Fibroblast of the conjunctiva (primary cell): ENCODE data around the gene SNURF.
"Not testable (repeated sequence)": the region's sequence is repeated elsewhere in the genome, so short reads cannot be mapped to it uniquely, and the experiment has no call there.

Experiments used
- DNase-seq: peaks from one replicate; pipeline ENCODE4 v3.0.0-alpha.2; 2010; ENCODE audit warnings: low read depth

SNURF gene, protein sequence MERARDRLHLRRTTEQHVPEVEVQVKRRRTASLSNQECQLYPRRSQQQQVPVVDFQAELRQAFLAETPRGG

DNA sequence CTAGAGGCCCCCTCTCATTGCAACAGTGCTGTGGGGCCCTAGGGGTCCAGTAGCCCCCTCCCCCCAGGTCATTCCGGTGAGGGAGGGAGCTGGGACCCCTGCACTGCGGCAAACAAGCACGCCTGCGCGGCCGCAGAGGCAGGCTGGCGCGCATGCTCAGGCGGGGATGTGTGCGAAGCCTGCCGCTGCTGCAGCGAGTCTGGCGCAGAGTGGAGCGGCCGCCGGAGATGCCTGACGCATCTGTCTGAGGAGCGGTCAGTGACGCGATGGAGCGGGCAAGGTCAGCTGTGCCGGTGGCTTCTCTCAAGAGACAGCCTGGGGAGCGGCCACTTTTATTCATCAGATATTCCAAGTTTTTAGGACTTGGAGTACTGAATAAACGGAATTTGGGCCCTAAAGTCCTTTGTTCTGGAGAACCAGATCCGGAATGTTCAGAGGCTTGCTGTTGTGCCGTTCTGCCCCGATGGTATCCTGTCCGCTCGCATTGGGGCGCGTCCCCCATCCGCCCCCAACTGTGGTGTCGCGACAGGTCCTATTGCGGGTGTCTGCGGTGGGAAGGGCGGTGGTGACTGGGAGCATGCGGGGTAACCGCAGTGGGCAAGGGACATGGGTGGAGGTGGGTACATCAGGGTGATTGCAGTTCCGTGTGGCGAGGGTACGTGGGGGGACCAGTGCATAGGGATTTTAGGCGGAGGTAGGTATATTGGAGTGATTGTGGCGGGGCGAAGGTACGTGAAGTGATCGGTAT lies at the start of gene SNURF, which contains the start of gene SNRPN:
TSS of gene SNURF (plus strand) at position 205 of the 748 bp plus-strand sequence. CDS start at position 267, 62 bp downstream.
TSS of gene SNRPN (plus strand) at position 205 of the 748 bp plus-strand sequence. CDS start 19,467 bp downstream, outside the sequence.
- peak; percentile 35 for DNase-seq

DNA sequence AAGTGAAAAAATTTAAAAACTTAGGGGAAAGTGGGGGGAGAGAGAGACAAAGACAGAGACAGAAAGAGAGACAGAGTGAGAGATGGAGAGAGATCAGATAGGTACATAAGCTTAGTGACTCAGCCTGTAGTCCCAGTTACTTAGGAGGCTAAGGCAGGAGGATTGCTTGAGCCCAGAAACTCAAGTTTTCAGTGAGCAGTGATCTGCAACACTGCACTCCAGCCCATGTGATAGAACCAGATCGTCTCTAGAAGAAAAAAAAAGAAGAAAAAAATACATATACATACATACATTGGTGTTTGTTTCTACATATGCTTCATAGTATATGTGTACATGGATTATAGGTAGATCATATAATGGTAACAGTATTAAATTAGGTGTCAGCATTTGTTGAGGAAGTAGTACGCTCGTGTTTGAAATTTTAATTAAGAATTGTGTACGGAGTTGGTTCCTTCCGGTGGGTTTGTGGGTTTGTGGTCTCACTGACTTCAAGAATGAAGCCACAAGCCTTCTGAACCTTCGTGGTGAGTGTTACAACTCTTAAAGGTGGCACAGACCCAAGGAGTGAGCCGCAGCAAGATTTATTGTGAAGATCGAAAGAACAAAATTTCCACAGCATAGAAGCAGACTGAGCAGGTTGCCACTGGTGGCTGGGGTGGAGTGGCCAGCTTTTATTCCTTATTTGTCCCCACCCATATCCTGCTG lies 38.3 kb upstream of the SNURF start:
- no peak for DNase-seq

DNA sequence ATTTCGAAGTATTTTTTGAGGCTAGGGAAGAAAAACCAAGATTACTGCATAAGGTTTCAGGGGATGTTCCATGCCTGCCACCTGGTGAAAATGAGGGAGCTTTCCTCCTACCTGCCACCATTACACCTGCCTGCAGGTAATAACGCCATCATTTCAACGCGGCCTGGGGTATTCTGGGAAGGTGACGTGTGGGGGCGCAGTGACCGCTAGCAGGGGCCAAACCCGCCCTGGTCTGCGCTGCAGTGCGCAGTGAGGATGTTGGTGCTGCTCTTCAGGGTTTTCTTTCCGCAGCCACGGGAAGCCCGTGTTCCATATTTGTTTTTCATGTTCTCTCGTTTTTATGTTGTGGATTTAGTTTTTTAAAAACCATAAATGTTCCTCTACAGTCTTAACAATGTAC lies 37.4 kb upstream of the SNURF start:
- DNase-seq = no peak

DNA sequence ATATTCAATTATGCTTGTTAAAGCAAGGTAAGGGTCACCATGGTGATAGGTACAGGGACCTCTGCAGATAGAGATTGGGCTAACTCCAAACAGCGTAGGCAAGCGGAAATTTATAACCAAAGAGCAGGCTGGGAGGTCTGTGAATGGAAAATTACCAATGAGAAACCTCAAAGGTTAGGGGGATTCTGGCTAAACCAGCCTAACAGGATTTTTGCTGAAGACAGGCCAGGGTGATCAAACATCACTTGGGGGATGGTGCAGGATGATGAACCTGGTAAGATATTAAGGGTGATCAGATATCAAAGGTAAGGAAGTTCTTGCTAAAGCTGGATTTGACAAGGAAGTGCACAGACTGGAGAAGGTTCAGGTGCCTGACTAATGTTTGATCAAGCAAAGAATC lies 35.3 kb upstream of the SNURF start:
- DNase-seq = no peak

DNA sequence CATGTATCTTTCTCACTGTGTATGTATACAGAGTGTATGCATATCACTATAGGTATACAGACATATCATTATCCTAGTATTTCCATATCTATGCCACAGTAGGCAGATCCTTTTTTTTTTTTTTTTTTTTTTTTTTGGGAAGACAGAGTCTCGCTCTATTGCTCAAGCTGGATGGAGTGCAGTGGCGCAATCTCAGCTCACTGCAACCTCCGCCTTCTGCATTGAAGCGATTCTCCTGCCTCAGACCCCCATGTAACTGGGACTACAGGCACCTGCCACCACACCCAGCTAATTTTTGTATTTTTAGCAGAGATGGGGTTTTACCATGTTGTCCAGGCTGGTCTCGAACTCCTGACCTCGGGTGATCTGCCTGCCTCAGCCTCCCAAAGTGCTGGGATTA lies 32.0 kb upstream of the SNURF start:
- DNase-seq = not testable (repeated sequence)

DNA sequence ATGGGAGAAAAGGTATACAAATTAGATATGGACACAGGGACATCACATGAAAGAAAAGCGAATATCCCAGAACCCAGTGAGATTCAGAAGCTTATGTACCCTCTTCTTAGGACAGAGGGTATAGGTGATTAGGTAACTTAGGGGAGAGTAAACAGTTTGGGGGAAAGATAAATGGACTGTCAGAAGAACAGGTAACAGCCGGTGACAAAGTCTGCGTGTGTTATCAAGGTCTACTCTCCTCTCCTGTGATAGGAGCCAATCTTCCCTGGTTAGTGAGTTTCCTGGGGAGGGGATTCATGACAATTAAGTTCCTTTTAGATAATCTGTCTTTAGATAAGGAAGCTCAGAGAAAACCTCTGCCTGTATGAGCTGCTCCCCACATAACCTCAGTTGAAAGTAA lies 30.6 kb upstream of the SNURF start:
- no peak for DNase-seq

DNA sequence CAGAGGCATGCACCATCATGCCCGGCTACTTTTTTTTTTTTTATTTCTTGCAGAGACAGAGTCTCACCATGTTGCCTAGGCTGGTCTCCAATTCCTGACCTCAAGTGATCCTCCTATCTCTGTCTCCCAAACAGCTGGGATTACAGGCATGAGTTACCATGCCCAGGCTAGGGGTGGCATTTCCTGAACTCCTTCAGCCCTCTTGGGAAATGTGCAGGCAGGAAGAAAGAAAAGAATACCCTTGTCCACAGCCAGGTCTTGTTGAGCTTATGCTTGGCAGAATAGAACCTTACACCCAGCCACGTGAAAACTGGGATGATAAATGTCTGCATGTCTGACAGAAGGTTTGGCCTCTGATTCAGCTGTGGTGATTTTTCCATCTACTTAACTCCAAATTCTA lies 30.2 kb upstream of the SNURF start:
- no peak for DNase-seq

DNA sequence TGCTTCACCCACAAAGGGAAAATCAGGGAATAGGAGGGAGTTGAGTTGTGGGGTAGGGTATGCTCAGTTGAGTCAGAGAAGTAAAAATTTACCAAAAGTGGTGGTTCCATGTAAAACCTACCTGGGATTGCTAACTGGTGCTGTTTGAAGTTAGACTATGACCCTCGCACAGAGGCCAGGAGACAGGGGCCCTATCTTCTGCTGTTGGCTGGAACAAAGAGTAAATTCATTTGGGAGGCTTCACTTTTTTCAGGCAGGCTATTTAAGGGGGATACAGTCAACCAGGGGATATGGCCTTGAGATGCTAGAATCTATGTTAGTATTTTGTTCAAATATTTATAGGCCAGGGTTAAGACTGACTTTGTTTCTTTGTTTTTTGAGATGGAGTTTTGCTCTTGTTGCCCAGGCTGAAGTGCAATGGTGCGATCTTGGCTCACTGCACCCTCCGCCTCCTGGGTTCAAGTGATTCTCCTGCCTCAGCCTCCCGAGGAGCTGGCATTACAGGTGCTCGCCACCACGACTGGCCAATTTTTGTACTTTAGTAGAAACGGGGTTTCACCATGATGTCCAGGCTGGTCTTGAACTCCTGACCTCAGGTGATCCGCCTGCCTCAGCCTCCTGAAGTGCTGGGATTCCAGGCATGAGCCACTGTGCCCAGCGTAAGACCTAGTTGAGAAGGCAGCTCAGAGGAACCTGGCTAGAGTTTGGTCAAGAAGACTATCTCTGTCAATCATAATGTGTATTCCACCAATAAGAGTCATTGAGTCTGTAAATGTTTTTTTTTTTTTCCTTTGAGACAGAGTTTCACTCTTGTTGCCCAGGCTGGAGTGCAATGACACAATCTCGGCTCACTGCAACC lies 22.7 kb upstream of the SNURF start:
- not testable (repeated sequence) for DNase-seq

DNA sequence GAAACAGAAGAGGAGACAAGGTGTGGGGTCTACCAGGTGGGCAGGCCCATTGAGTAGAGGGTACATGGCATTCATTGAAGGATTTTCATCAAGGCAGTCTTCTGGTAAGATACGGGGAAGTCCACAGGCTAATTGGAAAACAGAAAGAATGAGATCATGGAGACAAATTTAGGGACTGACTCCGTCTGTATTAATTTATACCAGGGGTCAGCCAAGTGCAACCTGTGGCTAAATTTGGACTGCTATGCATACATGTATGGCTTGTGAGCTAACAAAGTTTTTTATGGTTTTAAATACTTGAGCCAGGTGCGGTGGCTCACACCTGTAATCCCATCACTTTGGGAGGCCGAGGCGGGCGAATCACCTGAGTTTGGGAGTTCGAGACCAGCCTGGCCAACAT lies 21.1 kb upstream of the SNURF start:
- DNase-seq = no peak

DNA sequence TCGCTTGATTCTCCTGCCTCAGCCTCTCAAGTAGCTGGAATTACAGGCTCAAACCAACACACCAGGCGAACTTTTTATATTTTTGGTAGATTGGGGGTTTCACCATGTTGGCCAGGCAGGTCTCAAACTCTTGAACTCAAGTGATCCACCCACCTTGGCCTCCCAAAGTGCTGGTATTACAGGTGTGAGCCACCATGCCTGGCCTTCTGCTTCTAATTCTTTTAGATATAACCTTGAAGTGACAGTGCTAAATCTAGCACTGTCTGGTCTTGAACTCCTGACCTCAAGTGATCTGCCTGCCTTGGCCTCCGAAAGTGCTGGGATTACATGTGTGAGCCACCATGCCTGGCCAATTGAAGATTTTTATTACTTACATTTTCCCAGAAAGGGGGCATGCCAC lies 16.6 kb upstream of the SNURF start:
- DNase-seq = not testable (repeated sequence)

DNA sequence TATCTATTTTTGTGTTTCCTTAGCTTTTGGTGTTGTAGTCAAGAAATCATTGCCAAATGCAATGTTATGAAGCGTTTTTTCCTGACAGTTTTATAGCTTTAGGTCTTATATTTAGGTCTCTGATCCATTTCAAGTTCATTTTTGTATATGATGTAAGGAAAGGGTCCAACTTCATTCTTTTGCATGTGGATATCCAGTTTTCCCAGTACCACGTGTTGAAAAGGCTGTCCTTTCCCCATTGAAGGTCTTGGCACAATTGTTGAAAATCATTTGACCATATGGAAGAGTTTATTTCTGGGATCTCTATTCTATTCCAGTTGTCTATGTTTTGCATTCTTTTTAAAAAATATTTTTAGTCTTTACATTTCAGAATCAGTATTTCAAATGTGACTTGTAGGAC lies 14.6 kb upstream of the SNURF start:
- DNase-seq = no peak

DNA sequence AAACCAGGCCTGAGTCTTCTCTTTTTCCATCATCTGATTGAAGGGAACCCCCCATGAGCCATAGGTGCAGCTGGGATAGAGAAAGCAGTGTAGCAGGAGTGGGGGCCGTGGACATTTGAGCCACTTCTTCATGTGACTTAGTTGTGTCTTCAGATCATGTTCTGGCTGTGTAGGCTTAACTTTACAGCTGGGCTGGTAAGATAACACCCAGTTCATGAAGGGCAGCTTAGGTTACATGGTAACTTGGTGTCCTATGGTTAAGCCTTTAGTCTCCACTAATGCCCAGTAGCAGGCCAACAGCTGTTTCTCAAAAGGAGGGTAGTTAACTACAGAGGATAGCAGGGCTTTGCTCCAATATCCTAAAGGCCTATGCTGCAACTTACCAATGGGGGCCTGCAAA lies 11.4 kb upstream of the SNURF start:
- no peak for DNase-seq

DNA sequence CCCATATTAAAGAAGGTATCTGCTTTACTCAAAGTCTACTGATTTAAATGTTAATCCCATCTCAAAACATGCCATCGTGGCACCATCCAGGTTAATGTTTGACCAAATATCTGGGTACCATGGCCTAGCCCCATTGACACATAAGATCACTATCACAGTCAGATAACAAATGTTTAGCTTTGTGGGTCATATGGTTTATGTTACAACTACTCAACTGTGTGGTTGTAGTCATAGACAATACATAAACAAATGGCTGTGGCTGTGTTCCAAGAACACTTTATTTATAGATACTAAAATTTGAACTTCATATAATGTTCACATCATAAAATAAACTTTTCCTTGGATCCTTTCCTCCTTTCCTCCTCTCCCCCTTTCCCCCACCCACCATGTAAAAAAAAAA lies 9.8 kb upstream of the SNURF start:
- no peak for DNase-seq

DNA sequence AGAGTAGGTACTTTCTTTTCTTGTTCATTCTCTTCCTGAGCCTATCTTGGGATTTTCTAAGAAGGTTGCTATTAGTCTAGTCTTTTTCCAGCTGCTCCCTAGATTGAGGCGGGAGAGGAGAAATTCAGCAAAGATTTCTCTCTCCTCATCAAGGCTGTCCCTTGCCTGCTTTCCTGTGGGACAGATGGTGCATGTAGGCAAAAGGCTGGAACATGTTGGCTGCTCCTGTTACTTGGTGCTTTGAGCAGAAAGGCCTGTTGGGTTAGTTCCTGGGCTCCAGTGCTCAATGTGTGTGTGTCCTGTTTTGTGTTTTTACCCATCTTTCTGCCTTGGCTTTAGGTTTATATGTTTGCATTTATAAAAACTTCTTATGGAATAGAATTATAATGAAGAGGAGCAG lies 9.1 kb upstream of the SNURF start:
- DNase-seq = no peak

DNA sequence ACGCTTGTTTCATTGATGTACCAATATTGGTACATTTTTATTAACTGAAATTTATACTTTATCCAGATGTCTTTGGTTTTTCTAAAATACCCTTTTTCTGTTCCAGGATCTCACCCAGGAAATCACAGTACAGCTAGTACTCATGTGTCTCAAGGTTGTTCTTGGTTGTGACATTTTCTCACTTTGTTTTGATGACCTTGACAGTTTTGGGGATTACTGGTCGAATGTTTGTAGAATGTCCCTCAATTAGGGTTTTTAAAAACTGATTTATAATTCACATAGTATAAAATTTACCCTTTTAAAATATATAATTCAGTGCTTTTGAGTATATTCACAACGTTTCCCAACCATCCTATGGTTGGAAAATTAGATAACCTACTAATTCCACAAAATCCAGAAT lies 6.3 kb upstream of the SNURF start:
- no peak for DNase-seq

DNA sequence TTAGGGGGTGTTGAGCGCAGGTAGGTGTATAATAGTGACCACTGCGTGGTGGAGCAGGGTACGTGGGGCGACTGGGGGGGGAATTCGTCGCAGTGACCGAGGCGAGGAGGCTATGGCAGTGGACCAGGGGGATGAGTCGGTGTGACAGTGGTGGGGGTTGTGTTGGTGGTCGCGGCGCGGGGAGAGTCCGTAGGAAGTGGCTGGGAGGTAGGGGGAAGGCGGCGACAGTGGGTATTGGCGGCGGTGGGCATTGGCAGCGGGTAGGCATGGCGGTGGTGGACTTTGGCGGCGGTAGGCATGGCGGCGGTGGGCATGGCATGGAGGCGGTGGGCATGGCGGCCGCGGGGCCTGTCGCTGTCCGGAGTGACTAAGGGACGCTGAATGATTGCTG lies 739 bp downstream of the SNURF start:
- no peak for DNase-seq

DNA sequence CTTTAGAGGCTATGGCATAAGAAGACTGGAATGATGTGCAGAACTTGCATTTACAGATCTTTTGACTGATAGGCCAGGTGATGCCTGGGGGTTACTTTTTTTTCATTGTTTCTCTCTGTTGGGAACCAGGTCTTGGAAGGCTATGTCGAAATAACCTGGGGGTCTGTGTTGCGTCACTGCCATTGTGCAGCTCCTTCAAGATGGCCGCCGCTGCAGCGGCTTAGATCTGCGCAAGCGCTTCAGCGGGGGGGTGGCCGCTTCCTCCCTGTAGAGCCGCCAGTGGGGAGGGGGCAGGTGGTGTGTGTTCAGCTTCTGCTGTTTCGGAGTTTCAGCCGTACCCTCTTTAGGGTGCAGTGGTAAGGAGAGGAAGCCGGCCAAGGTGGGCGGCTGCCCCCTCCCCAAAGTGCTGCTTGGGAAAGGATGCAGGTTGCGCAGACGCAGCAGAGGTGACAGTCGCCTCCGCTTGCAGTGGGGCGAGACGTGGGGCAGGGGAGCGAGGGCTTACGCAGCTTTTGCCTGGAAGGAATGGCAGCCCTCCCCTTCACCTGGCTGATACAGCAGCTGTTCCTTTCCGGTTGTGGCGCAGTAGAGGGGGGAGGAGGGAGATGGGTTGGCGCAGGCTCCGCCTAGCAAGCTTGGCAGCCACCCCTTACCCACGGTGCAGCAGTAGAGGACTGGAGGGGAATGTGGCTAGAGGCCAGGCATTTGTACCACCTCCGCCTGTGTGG lies 1.5 kb downstream of the SNURF start:
- DNase-seq = peak; percentile 39

DNA sequence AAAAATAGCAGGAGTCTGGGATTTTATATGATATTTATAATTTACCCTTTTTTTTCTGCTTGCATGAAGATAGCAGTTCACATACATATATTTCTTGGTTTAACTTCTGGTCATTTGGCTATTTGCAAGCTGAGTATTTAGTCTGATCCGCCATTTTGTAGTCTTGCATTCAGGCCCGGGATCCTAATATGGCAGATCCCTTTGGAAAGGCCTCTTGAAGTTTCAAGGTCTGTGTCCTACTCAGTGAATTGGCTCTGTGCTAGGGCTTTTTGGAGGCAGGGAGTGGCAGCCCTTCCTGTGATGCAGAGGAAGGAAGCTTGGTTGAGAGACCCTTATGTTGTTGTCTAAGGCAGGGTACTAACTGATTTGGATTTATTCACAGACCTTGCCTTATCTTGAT lies 2.9 kb downstream of the SNURF start:
- no peak for DNase-seq

DNA sequence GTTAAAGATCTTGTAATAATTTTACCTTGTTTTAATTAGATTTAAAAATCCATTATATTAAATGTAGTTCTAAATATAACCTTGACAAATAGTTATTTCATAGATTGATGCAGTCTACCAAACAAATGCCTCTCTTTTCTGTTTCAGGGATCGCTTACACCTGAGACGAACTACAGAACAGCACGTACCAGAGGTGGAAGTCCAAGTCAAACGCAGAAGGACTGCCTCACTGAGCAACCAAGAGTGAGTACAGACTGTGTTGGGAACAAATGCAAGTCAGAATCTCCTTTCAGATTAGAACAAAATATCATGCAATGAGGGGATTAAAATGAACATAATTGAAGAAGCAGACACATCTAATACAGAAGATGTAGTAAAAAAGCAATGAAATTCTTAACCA lies 7.2 kb downstream of the SNURF start:
- no peak for DNase-seq

DNA sequence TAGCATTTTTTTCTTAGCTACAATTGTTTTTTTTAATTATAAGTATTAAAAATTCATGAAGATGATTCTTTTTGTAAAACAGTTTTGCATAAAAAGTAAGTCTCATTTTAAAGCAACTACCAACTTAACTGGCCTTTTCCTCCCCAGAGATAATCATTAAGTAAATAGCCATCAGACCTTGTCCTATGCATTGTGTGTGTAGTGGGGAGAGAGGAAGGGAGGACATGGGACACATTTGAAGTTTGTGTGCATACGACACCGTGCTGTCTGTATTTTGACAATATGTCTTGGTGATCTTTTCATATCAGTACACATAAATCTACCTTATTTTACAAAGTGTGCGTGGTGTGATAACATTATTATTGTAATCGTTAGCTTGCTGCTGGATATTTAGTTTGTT lies 8.1 kb downstream of the SNURF start:
- no peak for DNase-seq

DNA sequence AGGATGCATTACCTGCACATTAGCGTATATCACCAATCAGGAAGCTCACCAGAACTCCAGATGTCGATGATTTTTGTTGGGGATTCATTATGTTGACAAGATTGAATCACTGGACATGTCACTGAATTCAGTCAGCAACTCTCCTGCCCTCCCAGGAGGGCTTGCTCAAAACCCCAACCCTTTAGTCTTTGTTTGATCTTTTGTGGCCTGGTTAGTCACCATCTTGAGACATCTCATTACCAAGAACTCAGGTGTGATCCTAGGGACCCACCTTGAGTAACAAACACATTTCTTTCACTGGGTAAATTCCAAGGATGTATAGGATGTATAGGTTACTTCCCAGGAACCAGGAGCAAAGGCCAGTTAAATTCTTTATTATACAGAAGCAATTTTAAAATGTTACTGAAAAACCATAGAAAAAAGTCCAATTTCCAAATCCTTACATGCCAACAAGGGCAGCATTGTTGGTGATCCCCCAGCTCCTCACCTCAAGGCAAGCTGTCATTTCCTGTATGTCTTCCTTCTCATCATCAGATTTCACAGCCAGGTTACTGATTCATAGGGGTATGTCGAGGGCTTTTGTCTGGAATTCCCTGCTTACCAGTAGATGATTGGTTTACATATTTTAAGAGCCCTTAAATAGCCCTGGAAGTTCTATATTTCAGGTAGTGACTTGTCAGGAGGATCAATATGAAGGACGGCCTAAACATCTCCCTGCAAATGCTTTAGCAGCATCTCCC lies 11.7 kb downstream of the SNURF start:
- no peak for DNase-seq
